Measurements from ENCODE around the gene RNMT.

The RNMT gene

DNA sequence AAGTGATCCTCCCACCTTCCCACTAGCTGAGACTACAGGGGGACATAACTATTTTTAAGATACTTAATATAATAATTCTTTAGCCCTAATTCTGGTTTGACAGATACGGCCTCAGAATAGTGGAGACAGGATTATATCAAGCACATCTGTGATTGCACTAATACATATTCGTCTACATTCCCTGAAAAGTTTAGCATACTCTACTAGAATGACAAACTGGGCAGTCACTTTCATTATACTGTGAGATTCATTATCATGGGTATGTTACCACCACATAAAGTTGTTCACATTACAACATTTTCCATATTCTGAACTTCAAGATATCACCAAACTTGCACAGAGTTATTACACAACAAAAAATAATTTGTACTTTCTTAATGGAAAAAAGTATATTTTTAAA is 11.1 kb upstream of the RNMT start:
- in situ Hi-C loops (cut with MboI; ENCODE audit: low sequenced_read_pairs, unreplicated experiment), result no loop called here
- no peak for TF ChIP-seq CTCF (IDR thresholded peaks at IDR 0.05; ENCODE audit: borderline replicate concordance, control extremely low read depth, extremely low read depth, insufficient read depth, missing control alignments)
- no peak for DNase-seq (ENCODE audit: low spot score)

GRCh38 chr18:13716916-13717315 is 9.6 kb upstream of the RNMT start:
- TF ChIP-seq CTCF (IDR thresholded peaks at IDR 0.05; ENCODE audit: borderline replicate concordance, control extremely low read depth, extremely low read depth, insufficient read depth, missing control alignments), result no peak
- in situ Hi-C loops (cut with MboI; ENCODE audit: low sequenced_read_pairs, unreplicated experiment), result no loop called here
- DNase-seq (ENCODE audit: low spot score), result no peak

- in situ Hi-C loops (cut with MboI; ENCODE audit: low sequenced_read_pairs, unreplicated experiment), result no loop called here
- no peak for DNase-seq (ENCODE audit: low spot score)
- no peak for TF ChIP-seq CTCF (IDR thresholded peaks at IDR 0.05; ENCODE audit: borderline replicate concordance, control extremely low read depth, extremely low read depth, insufficient read depth, missing control alignments)
These were observed 6.3 kb upstream of the RNMT start for GRCh38 chr18:13720123-13720522.

DNA sequence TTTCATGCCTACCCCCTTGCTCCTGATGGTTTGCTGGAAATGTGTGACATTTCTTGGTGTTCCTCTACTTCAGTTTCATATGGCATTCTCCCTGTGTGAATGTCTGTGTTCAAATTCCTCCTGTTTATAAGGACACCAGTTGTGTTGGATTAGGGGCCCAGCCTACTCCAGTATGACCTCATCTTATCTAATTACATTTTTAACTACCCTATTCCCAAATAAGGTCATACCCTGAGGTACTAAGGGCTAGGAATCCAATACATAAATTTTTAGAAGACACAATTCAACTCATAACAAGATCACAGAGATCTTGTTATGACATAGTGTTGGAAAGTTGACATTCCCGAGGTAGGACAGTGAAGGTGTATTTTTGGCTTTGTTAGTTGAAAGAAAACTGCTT is 5.6 kb upstream of the RNMT start:
- no peak for TF ChIP-seq CTCF (IDR thresholded peaks at IDR 0.05; ENCODE audit: borderline replicate concordance, control extremely low read depth, extremely low read depth, insufficient read depth, missing control alignments)
- in situ Hi-C loops (cut with MboI; ENCODE audit: low sequenced_read_pairs, unreplicated experiment), result no loop called here
- DNase-seq (ENCODE audit: low spot score), result no peak

DNA sequence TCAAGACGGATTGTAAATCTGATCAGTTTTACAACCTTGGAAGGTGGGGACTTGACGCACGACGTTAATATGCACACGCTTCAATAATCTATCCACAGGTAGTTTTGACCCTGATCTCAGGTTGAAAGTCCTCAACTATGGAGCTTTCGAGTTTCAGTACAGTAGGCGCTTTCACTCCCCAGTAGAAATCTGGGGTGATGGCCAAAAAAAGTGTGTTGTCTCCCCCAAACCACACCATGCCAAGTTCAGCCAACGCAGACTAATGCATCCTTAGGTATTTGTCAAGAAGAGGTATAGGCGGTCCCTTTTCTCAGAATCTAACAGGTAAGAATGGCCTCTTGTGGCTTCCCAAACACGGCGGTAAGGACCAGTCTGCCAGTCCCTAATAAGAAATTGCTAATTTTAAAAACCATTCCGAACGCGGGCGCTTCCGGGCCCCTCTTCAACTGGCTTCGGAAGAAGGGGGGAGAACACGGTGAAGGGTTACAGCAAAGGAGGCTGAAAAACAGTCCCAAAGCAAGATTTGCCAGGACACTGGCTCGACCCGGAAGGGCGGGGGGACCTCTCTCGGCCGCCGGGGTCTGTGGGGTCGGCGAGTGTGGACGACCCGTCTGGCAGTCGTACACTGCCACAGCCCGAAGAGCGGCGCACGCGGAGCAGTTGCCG is 774 bp upstream of the RNMT start:
- DNase-seq (ENCODE audit: low spot score), result peak; percentile 9
- in situ Hi-C loops (cut with MboI; ENCODE audit: low sequenced_read_pairs, unreplicated experiment), result no loop called here
- TF ChIP-seq CTCF (IDR thresholded peaks at IDR 0.05; ENCODE audit: borderline replicate concordance, control extremely low read depth, extremely low read depth, insufficient read depth, missing control alignments), result no peak

DNA sequence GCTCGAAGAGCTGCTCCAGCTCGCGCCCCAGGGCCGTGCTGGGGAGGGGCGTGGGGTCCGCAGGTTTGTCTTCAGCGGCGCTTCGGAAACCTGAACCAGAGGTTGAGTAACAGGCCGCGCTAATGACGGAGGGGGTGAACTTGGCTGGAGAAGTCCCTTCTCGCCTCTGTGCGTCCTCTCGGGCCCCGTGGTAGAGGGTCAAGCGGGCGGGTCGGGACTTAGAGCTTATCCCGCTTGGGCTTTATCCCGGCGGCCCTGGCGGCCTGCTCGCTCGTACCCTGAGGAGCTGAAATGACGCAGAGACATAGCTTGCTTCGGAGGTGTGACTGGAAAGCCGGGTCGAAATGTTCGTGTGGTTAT is 479 bp downstream of the RNMT start:
- in situ Hi-C loops (cut with MboI; ENCODE audit: low sequenced_read_pairs, unreplicated experiment), result no loop called here
- DNase-seq (ENCODE audit: low spot score), result peak; percentile 31
- no peak for TF ChIP-seq CTCF (IDR thresholded peaks at IDR 0.05; ENCODE audit: borderline replicate concordance, control extremely low read depth, extremely low read depth, insufficient read depth, missing control alignments)
